ENCODE measurements around the gene AGMO.

DNA sequence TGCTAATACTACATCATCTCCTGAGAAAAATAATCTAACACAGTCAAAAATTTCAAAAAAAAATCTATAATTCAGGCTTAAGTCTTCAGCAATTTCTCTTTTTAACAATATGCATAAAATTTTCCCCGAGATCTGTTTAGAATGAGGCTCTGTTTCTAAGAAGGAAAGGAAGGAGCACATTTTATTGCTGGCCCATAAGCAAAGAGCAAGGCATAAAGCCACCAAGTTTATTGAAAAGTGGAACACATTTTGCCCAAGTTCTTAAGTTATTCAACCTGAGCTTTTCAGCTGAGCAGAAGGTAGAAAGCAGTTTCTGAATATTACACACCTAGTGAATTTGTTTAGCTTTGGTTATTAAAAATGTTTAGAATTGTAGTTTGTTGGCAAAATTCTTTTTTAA lies 73.9 kb downstream of the AGMO start:
- TF ChIP-seq POLR2AphosphoS5 (IDR thresholded peaks at IDR 0.05) (no peak), POLR2A (IDR thresholded peaks at IDR 0.05; ENCODE audit: low read depth) (no peak), CTCF (IDR thresholded peaks at IDR 0.05) (no peak), EP300 (IDR thresholded peaks at IDR 0.05) (no peak)
